ENCODE measurements around the gene ZNF646. TPM values are rescaled to one million over a fixed set of nuclear protein-coding genes. Genes with fewer than 3 reads are reported as not detected.
A peak's percentile ranks its signal among the peaks of the same experiment; 100 is the strongest.

ZNF646 gene
- total and polyA plus RNA-seq, 4 donors: 5.9 to 14.4 (median 11.6) TPM

DNA sequence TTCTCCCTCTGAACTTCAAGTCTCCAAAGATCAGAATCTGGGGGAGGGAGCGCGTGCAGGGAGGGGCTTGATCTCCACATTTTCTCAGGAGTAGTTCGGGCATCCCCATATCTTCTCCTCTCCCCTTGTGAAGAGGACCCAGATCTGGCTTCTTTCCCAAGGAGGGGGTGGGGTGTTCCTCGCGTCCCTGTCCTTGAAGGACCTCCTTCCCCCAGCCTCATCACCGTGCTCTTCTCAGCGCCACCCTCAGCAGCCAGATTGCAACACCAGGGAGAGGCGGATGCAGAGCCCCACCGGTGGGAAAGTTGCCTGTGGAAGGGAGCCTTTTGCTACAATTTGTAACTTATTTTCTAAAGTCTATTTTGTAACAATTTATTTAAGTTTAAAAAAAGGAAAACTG lies 8.9 kb downstream of the ZNF646 start:
- Histone ChIP-seq H3K4me1 (ENCODE audit: control insufficient read depth, insufficient read depth, low read length) (peaks cover 22% of the 10 kb centered on the region), H3K4me3 (ENCODE audit: low read depth, low read length) (no peak overlapping the region), H3K27me3 (ENCODE audit: control insufficient read depth, insufficient read depth, low read length) (no peaks in the 10 kb centered on the region), H3K9me3 (ENCODE audit: control insufficient read depth, insufficient read depth, low read length) (no peaks in the 10 kb centered on the region), H3K27ac (ENCODE audit: low read depth, low read length) (no peak overlapping the region), H3K36me3 (ENCODE audit: control insufficient read depth, insufficient read depth, low read length) (peaks cover 100% of the 10 kb centered on the region)
- no peak for DNase-seq (ENCODE audit: low read depth in 4 of 6, low spot score in 6 of 6)
- WGBS (ENCODE audit: insufficient coverage): no CpG with 5 or more reads among the region's 9 CpGs

GRCh38 chr16:31083556-31083955 lies 9.3 kb downstream of the ZNF646 start:
- DNase-seq (ENCODE audit: low read depth in 4 of 6, low spot score in 6 of 6): no peak
- Histone ChIP-seq H3K9me3 (ENCODE audit: control insufficient read depth, insufficient read depth, low read length) (no peaks in the 10 kb centered on the region), H3K27ac (ENCODE audit: low read depth, low read length) (no peak overlapping the region), H3K36me3 (ENCODE audit: control insufficient read depth, insufficient read depth, low read length) (peaks cover 100% of the 10 kb centered on the region), H3K4me1 (ENCODE audit: control insufficient read depth, insufficient read depth, low read length) (peaks cover 24% of the 10 kb centered on the region), H3K4me3 (ENCODE audit: low read depth, low read length) (no peak overlapping the region), H3K27me3 (ENCODE audit: control insufficient read depth, insufficient read depth, low read length) (no peaks in the 10 kb centered on the region)
- 86% methylated on average over 4 of the region's 5 CpGs for WGBS (ENCODE audit: insufficient coverage)

DNA sequence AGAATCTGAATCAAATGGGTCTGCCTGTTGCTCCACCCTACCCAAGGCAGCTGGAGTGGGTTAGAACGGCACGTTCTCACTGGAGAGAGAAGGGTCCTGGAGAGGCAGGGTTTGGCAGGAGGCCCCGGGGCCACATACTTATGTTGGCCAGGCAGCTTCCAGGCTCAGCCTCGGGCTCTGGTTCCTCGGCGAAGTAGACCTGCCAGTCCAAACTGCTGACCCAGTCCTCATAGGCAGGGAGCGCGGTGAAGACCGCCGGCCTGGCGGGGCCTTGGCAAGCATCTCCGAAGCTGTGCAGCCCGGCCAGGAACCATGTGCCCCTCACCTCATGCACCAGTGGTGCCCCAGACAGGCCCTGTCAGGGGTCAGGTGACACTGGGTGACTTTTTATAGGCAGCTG lies 9.8 kb downstream of the ZNF646 start:
- Histone ChIP-seq H3K4me1 (ENCODE audit: control insufficient read depth, insufficient read depth, low read length) (peaks cover 27% of the 10 kb centered on the region), H3K27ac (ENCODE audit: low read depth, low read length) (no peak overlapping the region), H3K9me3 (ENCODE audit: control insufficient read depth, insufficient read depth, low read length) (no peaks in the 10 kb centered on the region), H3K36me3 (ENCODE audit: control insufficient read depth, insufficient read depth, low read length) (peaks cover 100% of the 10 kb centered on the region), H3K27me3 (ENCODE audit: control insufficient read depth, insufficient read depth, low read length) (no peaks in the 10 kb centered on the region), H3K4me3 (ENCODE audit: low read depth, low read length) (no peak overlapping the region)
- no peak for DNase-seq (ENCODE audit: low read depth in 4 of 6, low spot score in 6 of 6)
- 92% methylated on average over 11 of the region's 13 CpGs for WGBS (ENCODE audit: insufficient coverage)

- H3K4me1 ChIP-seq (ENCODE audit: control insufficient read depth, insufficient read depth, low read length): peaks cover 27% of the 10 kb centered on the region
Measured at GRCh38 chr16:31084584-31085302, 10.5 kb downstream of the ZNF646 start.

DNA sequence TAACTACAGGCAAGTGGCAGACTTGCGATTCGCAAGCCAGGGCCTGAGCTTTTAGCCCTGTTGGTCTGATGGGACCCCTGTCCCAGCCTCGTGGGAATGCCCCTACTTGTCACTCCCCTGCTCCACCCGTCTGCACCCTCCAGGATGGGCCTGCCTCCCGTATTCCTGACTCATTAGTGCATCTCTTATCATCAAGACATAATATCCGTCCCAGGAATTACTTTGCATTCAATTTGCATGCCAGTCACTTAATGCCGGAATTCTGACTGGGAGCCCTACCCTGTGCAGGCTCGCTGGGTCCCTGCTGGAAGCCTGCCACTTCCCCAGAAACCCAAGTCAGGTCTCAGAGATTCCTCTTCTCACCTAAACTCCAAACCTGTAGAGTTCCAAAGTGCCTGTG lies 11.2 kb downstream of the ZNF646 start:
- peaks cover 98% of the 10 kb centered on the region for H3K36me3 ChIP-seq (ENCODE audit: control insufficient read depth, insufficient read depth, low read length)
- no peaks in the 10 kb centered on the region for H3K9me3 ChIP-seq (ENCODE audit: control insufficient read depth, insufficient read depth, low read length)
- 74% methylated on average over 8 of the region's 8 CpGs for WGBS (ENCODE audit: insufficient coverage)
- peaks cover 27% of the 10 kb centered on the region for H3K4me1 ChIP-seq (ENCODE audit: control insufficient read depth, insufficient read depth, low read length)
- no peak overlapping the region for H3K4me3 ChIP-seq (ENCODE audit: low read depth, low read length)
- DNase-seq (ENCODE audit: low read depth in 4 of 6, low spot score in 6 of 6): no peak
- no peak overlapping the region for H3K27ac ChIP-seq (ENCODE audit: low read depth, low read length)
- no peaks in the 10 kb centered on the region for H3K27me3 ChIP-seq (ENCODE audit: control insufficient read depth, insufficient read depth, low read length)

More at GRCh38 chr16:31084584-31085302, 10.5 kb downstream of the ZNF646 start:
- Histone ChIP-seq H3K4me3 (ENCODE audit: low read depth, low read length) (no peak overlapping the region), H3K9me3 (ENCODE audit: control insufficient read depth, insufficient read depth, low read length) (no peaks in the 10 kb centered on the region), H3K27me3 (ENCODE audit: control insufficient read depth, insufficient read depth, low read length) (no peaks in the 10 kb centered on the region), H3K27ac (ENCODE audit: low read depth, low read length) (no peak overlapping the region), H3K36me3 (ENCODE audit: control insufficient read depth, insufficient read depth, low read length) (peaks cover 100% of the 10 kb centered on the region)
- no peak for DNase-seq (ENCODE audit: low read depth in 4 of 6, low spot score in 6 of 6)
- 89% methylated on average over 14 of the region's 16 CpGs for WGBS (ENCODE audit: insufficient coverage)

DNA sequence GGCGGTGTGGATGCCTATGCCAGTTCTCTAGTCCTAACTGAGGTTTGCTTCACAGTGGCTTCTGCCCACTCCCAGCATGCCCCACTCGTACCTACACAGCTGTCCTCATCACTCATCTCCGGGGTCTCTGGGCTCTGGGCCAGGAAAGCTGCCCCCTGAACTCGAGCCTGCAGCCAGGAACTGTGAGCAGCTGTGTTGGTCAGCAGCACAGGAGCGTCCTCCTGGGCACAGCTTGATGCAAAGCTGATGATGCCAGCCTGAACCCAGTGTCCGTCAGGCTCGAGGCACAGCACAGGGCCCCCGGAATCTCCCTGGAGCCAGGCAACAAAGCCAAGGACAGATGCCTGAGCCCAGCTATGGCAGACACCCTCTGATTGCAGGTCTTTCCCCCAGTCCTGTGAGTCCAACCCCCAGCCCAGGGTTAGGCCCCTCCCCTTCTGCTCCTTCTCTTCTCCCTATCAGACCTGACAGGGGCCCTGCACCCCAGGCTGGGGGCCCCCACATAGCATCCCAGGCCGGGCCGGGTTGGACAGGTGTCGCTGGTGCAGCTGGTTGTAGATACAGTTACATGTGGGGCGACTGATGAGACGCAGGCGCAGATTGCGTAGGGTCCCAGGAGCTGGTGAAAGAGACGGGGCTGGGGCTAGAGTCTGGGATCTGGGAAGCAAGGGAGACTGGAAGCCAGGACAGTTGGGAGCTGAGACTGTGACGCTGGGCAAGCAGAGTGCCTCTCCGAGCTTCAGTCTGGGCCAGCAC lies 11.8 kb downstream of the ZNF646 start:
- no peak for DNase-seq (ENCODE audit: low read depth in 4 of 6, low spot score in 6 of 6)
- Histone ChIP-seq H3K36me3 (ENCODE audit: control insufficient read depth, insufficient read depth, low read length) (peaks cover 98% of the 10 kb centered on the region), H3K9me3 (ENCODE audit: control insufficient read depth, insufficient read depth, low read length) (no peaks in the 10 kb centered on the region), H3K27me3 (ENCODE audit: control insufficient read depth, insufficient read depth, low read length) (no peaks in the 10 kb centered on the region), H3K27ac (ENCODE audit: low read depth, low read length) (no peak overlapping the region), H3K4me1 (ENCODE audit: control insufficient read depth, insufficient read depth, low read length) (peaks cover 23% of the 10 kb centered on the region), H3K4me3 (ENCODE audit: low read depth, low read length) (no peak overlapping the region)
- 71% methylated on average over 15 of the region's 18 CpGs for WGBS (ENCODE audit: insufficient coverage)

DNA sequence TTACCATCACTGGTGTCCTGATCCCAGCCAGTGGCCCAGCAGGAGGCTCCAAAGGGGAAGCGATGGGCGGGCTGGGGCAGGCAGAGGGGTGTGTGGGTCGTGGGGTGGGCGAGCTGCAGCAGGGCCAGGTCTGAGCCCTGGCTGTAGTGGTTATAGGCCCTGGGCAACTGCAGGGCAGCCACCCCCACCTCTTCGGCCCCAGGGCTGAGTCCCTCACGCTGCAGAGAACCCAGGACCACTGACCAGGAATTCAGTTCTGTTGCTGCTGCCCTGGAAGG lies 12.3 kb downstream of the ZNF646 start:
- H3K27me3 ChIP-seq (ENCODE audit: control insufficient read depth, insufficient read depth, low read length): no peaks in the 10 kb centered on the region
- DNase-seq (ENCODE audit: low read depth in 4 of 6, low spot score in 6 of 6): no peak
- peaks cover 22% of the 10 kb centered on the region for H3K4me1 ChIP-seq (ENCODE audit: control insufficient read depth, insufficient read depth, low read length)
- H3K9me3 ChIP-seq (ENCODE audit: control insufficient read depth, insufficient read depth, low read length): no peaks in the 10 kb centered on the region
- no peak overlapping the region for H3K4me3 ChIP-seq (ENCODE audit: low read depth, low read length)
- no peak overlapping the region for H3K27ac ChIP-seq (ENCODE audit: low read depth, low read length)
- WGBS (ENCODE audit: insufficient coverage): 78% methylated on average over 6 of the region's 6 CpGs
- peaks cover 98% of the 10 kb centered on the region for H3K36me3 ChIP-seq (ENCODE audit: control insufficient read depth, insufficient read depth, low read length)

- Histone ChIP-seq H3K27me3 (ENCODE audit: control insufficient read depth, insufficient read depth, low read length) (no peaks in the 10 kb centered on the region), H3K27ac (ENCODE audit: low read depth, low read length) (peak overlapping the region; percentile 90), H3K9me3 (ENCODE audit: control insufficient read depth, insufficient read depth, low read length) (no peaks in the 10 kb centered on the region), H3K36me3 (ENCODE audit: control insufficient read depth, insufficient read depth, low read length) (peaks cover 91% of the 10 kb centered on the region), H3K4me1 (ENCODE audit: control insufficient read depth, insufficient read depth, low read length) (peaks cover 17% of the 10 kb centered on the region), H3K4me3 (ENCODE audit: low read depth, low read length) (no peak overlapping the region)
- 75% methylated on average over 5 of the region's 8 CpGs for WGBS (ENCODE audit: insufficient coverage)
- no peak for DNase-seq (ENCODE audit: low read depth in 4 of 6, low spot score in 6 of 6)
Measured at GRCh38 chr16:31087481-31087880, 13.3 kb downstream of the ZNF646 start.

DNA sequence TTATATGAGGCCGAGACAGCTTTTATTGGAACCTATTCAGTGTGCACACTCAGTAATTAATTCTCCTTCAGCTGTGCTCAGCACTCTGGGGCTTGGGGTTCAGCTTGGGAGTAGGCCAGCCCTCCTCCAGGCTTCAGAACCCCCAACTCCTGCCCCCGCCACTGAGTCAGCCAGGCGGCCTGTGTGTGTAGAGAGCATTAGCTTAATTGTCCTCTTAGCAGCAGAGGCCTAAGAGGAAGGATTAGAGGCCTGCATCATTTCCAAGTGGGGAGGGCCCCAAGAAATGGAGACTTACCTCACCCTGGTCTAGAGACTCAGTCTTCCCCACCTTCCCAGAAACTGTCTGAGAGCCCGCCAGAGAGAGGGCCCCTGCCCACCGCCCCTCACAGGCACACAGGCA lies 13.7 kb downstream of the ZNF646 start:
- Histone ChIP-seq H3K36me3 (ENCODE audit: control insufficient read depth, insufficient read depth, low read length) (peaks cover 86% of the 10 kb centered on the region), H3K4me1 (ENCODE audit: control insufficient read depth, insufficient read depth, low read length) (peaks cover 20% of the 10 kb centered on the region), H3K27me3 (ENCODE audit: control insufficient read depth, insufficient read depth, low read length) (no peaks in the 10 kb centered on the region), H3K27ac (ENCODE audit: low read depth, low read length) (peak overlapping the region; percentile 90), H3K4me3 (ENCODE audit: low read depth, low read length) (no peak overlapping the region), H3K9me3 (ENCODE audit: control insufficient read depth, insufficient read depth, low read length) (no peaks in the 10 kb centered on the region)
- no CpG with 5 or more reads among the region's 5 CpGs for WGBS (ENCODE audit: insufficient coverage)
- peak in 1 of 6 donors; percentile 46 for DNase-seq (ENCODE audit: low read depth in 4 of 6, low spot score in 6 of 6)

All from spinal cord (tissue), 10 donors.